HepG2 (cell line): ENCODE results near the gene RHOV. TPM values are rescaled to one million over a fixed set of nuclear protein-coding genes. Genes with fewer than 3 reads are reported as not detected.

Source experiments
- ATAC-seq: fragments of 200-7000 bp; cut with Tn5 transposase; 3 replicates; pipeline ENCODE4 v1.9.1; 2020; ENCODE audit warnings: mild to moderate bottlenecking, moderate library complexity
- BruUV-seq: library from RNA; stranded (reverse); fragments of 400-500 nt; replicated peaks from 2 replicates; lab custom pipeline; 2021; lab: Mats Ljungman, UMichigan
- CTCF ChIA-PET: fragments of 300-600 bp; formaldehyde crosslinking; extraction: SDS; loops from one replicate; lab custom pipeline; 2021; ENCODE audit warnings: low total read pairs, inconsistent platforms, low intra/inter-chr PET ratio; lab: Yijun Ruan, JAX
- POLR2A ChIA-PET: fragments of 350-600 bp; sonication (Branson Sonifier 250); formaldehyde crosslinking; loops from one replicate; lab custom pipeline; 2020; ENCODE audit warnings: antibody characterized with exemption, inconsistent platforms; lab: Yijun Ruan, JAX
- DNase-seq: peaks from one replicate; pipeline ENCODE4 v3.0.0-alpha.2; 2015; ENCODE audit warnings: low spot score
- FAIRE-seq: peaks from 3 replicates; lab custom pipeline; 2011; peaks lifted over from hg19 to GRCh38; lab: Jason Lieb, UNC
- H2AFZ ChIP-seq: one replicate; pipeline ENCODE4 v1.6.1; 2011; ENCODE audit warnings: low read length, inconsistent platforms
- H3K27ac ChIP-seq: fragments of 300-600 bp; 3 replicates; pipeline ENCODE4 v1.8.0; 2011; ENCODE audit warnings: mixed run types, mild to moderate bottlenecking, mixed read lengths, low read length, inconsistent platforms; ENCODE audit not compliant: insufficient read depth; ENCODE audit errors: extremely low read length
- H3K27me3 ChIP-seq, 2 experiments: fragments of 200-600 bp in 1 of 2; 2 replicates in 1 of 2; 3 replicates in 1 of 2; pipeline versions ENCODE4 v1.6.0 to v1.8.0; 2011; ENCODE audit warnings: low read length in 2 of 2, mild to moderate bottlenecking in 2 of 2, moderate library complexity in 2 of 2, inconsistent platforms in 1 of 2; ENCODE audit not compliant: insufficient read depth in 2 of 2, control insufficient read depth in 1 of 2
- H3K36me3 ChIP-seq, 2 experiments: fragments of 200-600 bp in 1 of 2; replicated peaks in 1 of 2; 2 replicates in 1 of 2; 3 replicates in 1 of 2; pipeline versions ENCODE4 v1.5.1 to v1.8.0; 2011; ENCODE audit warnings: low read length in 2 of 2, inconsistent platforms in 1 of 2; ENCODE audit not compliant: insufficient read depth in 2 of 2, control insufficient read depth in 1 of 2
- H3K4me1 ChIP-seq: 2 replicates; pipeline ENCODE4 v1.5.1; 2012; ENCODE audit warnings: low read length, inconsistent platforms; ENCODE audit not compliant: insufficient read depth
- H3K4me2 ChIP-seq: 2 replicates; pipeline ENCODE4 v1.6.0; 2011; ENCODE audit warnings: low read depth, low read length, inconsistent platforms
- H3K4me3 ChIP-seq, 3 experiments: fragments of 200-600 bp in 1 of 3; sonication (generic), shearing (Covaris generic) in 1 of 3; replicated peaks in 1 of 3; 2 replicates each; pipeline ENCODE4 v1.5.1; 2011 to 2016; ENCODE audit warnings: low read length in 3 of 3, inconsistent platforms in 2 of 3, low read depth in 2 of 3, mild to moderate bottlenecking in 2 of 3, control low read depth in 1 of 3, mixed read lengths in 1 of 3; ENCODE audit not compliant: insufficient read depth in 1 of 3
- H3K79me2 ChIP-seq: one replicate; pipeline ENCODE4 v1.6.1; 2011; ENCODE audit warnings: low read length, inconsistent platforms; ENCODE audit not compliant: insufficient read depth
- H3K9ac ChIP-seq: 2 replicates; pipeline ENCODE4 v1.6.0; 2011; ENCODE audit warnings: mild to moderate bottlenecking, low read depth, low read length, inconsistent platforms; ENCODE audit not compliant: insufficient read depth
- H3K9me3 ChIP-seq: 2 replicates; pipeline ENCODE4 v1.5.1; 2012; ENCODE audit warnings: mild to moderate bottlenecking, low read length
- H4K20me1 ChIP-seq: 2 replicates; pipeline ENCODE4 v1.6.0; 2011; ENCODE audit warnings: inconsistent platforms, mild to moderate bottlenecking, low read length, moderate library complexity; ENCODE audit not compliant: insufficient read depth
- AKAP8 ChIP-seq: sonication (generic); formaldehyde crosslinking; IDR thresholded peaks from 2 replicates; pipeline ENCODE4 v1.5.1; 2020; ENCODE audit warnings: mild to moderate bottlenecking, missing genetic modification reagents
- ELF3 ChIP-seq: IDR thresholded peaks from 2 replicates; pipeline ENCODE4 v1.6.1; 2016; ENCODE audit warnings: missing genetic modification reagents, missing compliant biosample characterization
- KDM4B ChIP-seq: sonication (generic); formaldehyde crosslinking; IDR thresholded peaks from 2 replicates; pipeline ENCODE4 v1.4.0; 2020; ENCODE audit warnings: missing genetic modification reagents
- POLR2AphosphoS5 ChIP-seq: IDR thresholded peaks from 2 replicates; pipeline ENCODE4 v1.6.1; 2012; ENCODE audit warnings: low read depth, low read length
- TERF1 ChIP-seq: sonication (generic); formaldehyde crosslinking; IDR thresholded peaks from 2 replicates; pipeline ENCODE4 v1.8.0; 2022; ENCODE audit warnings: mild to moderate bottlenecking, missing genetic modification reagents, moderate library complexity
- ZNF142 ChIP-seq: sonication (generic); formaldehyde crosslinking; IDR thresholded peaks from 2 replicates; pipeline ENCODE4 v1.4.0; 2020; ENCODE audit warnings: missing genetic modification reagents
- ZNF644 ChIP-seq: IDR thresholded peaks from 2 replicates; pipeline ENCODE4 v1.6.1; 2016; ENCODE audit warnings: low read depth
- ZNF720 ChIP-seq: sonication (generic); formaldehyde crosslinking; IDR thresholded peaks from 2 replicates; pipeline ENCODE4 v1.4.0; 2020; ENCODE audit warnings: missing genetic modification reagents
- ZNF768 ChIP-seq: sonication (generic); formaldehyde crosslinking; IDR thresholded peaks from 2 replicates; pipeline ENCODE4 v1.4.0; 2020; ENCODE audit warnings: missing genetic modification reagents
- ZNF879 ChIP-seq: sonication (generic); formaldehyde crosslinking; IDR thresholded peaks from 2 replicates; pipeline ENCODE4 v1.8.1; 2023; ENCODE audit warnings: missing genetic modification reagents
- WGBS: methylation state at CpG from one replicate; pipeline ENCODE4 v1.1.6; 2017; ENCODE audit warnings: low lambda C conversion rate; 5-methylcytosine and 5-hydroxymethylcytosine counted together
- in situ Hi-C: cut with HindIII; loops from 2 replicates; pipeline ENCODE4 v1.10.0; 2017; ENCODE audit warnings: low pct_unique_long_range_greater_than_20kb; ENCODE audit not compliant: extremely low pct_ligation_motif_present
- intact Hi-C: fragments of 100-400 bp; cut with micrococcal nuclease; formaldehyde crosslinking; loops from one replicate; pipeline ENCODE4 v1.10.0; 2022; ENCODE audit not compliant: unreplicated experiment
- polyA plus RNA-seq, 8 experiments: library from polyadenylated mRNA; depleted of rRNA in 3 of 8; stranded (reverse) in 7 of 8; unstranded in 1 of 8; fragments of >200 nt; fragmentation: Illumina TruSeq in 4 of 8; extraction: Trizol in 4 of 8; gene quantifications; 2 replicates each; pipeline versions ENCODE4 v1.2.1 to v1.2.3, GENCODE V29; 2011 to 2016; ENCODE audit warnings: low read depth in 4 of 8, missing spikeins in 1 of 8, mixed read lengths in 1 of 8; ENCODE audit not compliant: insufficient read depth in 1 of 8
- total RNA-seq, 5 experiments: library from RNA; depleted of rRNA; stranded (reverse); fragments of >200 nt; fragmentation: Illumina TruSeq; extraction: Trizol; gene quantifications; 2 replicates each; pipeline ENCODE4 v1.2.3, GENCODE V29; 2016; ENCODE audit warnings: low read depth in 1 of 5

The RHOV gene
- total and polyA plus RNA-seq, 2 of the 13 experiments (the other 11 are each of a cell fraction or from before 2014, with no cell fraction given), result 0.17 to 0.18 TPM

- H3K79me2 ChIP-seq, result no peaks in the 10 kb centered on the region
- H3K4me3 ChIP-seq, result no peak overlapping the region
- WGBS, result 53% methylated on average over 6 of the region's 6 CpGs
- ChIA-PET POLR2A (no interaction called here), CTCF (no interaction called here)
- H3K36me3 ChIP-seq, result no peaks in the 10 kb centered on the region
- FAIRE-seq, result no peak
- TF ChIP-seq AKAP8 (CRISPR knock-in tag) (no peak), ZNF768 (CRISPR knock-in tag) (no peak), ELF3 (CRISPR knock-in tag) (no peak), ZNF879 (no peak), KDM4B (no peak), TERF1 (CRISPR knock-in tag) (no peak), ZNF142 (CRISPR knock-in tag) (no peak), ZNF644 (CRISPR knock-in tag) (no peak), ZNF720 (no peak), POLR2AphosphoS5 (no peak)
- no peak overlapping the region for H3K9ac ChIP-seq
- no peaks in the 10 kb centered on the region for H4K20me1 ChIP-seq
- H3K4me2 ChIP-seq, result no peak overlapping the region
- BruUV-seq, result no TSS peak
- H2AFZ ChIP-seq, result no peak overlapping the region
- H3K9me3 ChIP-seq, result no peaks in the 10 kb centered on the region
- in situ Hi-C loops, result no loop called here
- ATAC-seq, result no peak
- H3K4me1 ChIP-seq, result peaks cover 25% of the 10 kb centered on the region
- intact Hi-C loops, result no loop called here
- peaks cover 0 to 18% of the 10 kb centered on the region in 2 experiments; a peak in 2 of 5 replicates for H3K27me3 ChIP-seq
- H3K27ac ChIP-seq, result no peak overlapping the region
- no peak for DNase-seq
These were observed 2.1 kb upstream of the RHOV start for GRCh38 chr15:40875991-40876730.
